HT1080 (cell line): ENCODE measurements around the gene JOSD1. TPM values are rescaled to one million over a fixed set of nuclear protein-coding genes. Genes with fewer than 3 reads are reported as not detected.

Experiments
- DNase-seq: peaks from one replicate; pipeline ENCODE4 v3.0.0-alpha.2; 2015; ENCODE audit warnings: low read depth
- total RNA-seq: library from RNA; depleted of rRNA; stranded (reverse); fragments of >200 nt; shearing (Covaris generic); gene quantifications from 2 replicates; pipeline ENCODE4 v1.2.3, GENCODE V29; 2014

The JOSD1 gene
- total RNA-seq, 1 experiment from 2014 or later, result 57.2 TPM

GRCh38 chr22:38733724-38734381 is 33.1 kb upstream of the JOSD1 start:
- no peak for DNase-seq

- DNase-seq, result no peak
Observed at GRCh38 chr22:38733329-38733723, 32.6 kb upstream of the JOSD1 start.

- no peak for DNase-seq
Observed at GRCh38 chr22:38732251-38732815, 31.6 kb upstream of the JOSD1 start.

GRCh38 chr22:38731703-38732161 is 31.0 kb upstream of the JOSD1 start:
- DNase-seq, result no peak

- DNase-seq, result no peak
Observed at GRCh38 chr22:38730411-38730871, 29.7 kb upstream of the JOSD1 start.

GRCh38 chr22:38729946-38730345 is 29.2 kb upstream of the JOSD1 start:
- DNase-seq, result no peak

GRCh38 chr22:38728871-38729796 is 28.4 kb upstream of the JOSD1 start:
- peak; percentile 28 for DNase-seq

GRCh38 chr22:38727530-38728451 is 27.0 kb upstream of the JOSD1 start:
- no peak for DNase-seq

GRCh38 chr22:38727123-38727522 is 26.4 kb upstream of the JOSD1 start:
- DNase-seq, result no peak

- no peak for DNase-seq
Observed at GRCh38 chr22:38725900-38726655, 25.3 kb upstream of the JOSD1 start.

GRCh38 chr22:38724926-38725571 is 24.3 kb upstream of the JOSD1 start:
- peak; percentile 41 for DNase-seq

- no peak for DNase-seq
Observed at GRCh38 chr22:38724176-38724575, 23.4 kb upstream of the JOSD1 start.

- DNase-seq, result no peak
Observed at GRCh38 chr22:38721551-38721950, 20.8 kb upstream of the JOSD1 start.

GRCh38 chr22:38720350-38720749 is 19.6 kb upstream of the JOSD1 start:
- DNase-seq, result no peak

- no peak for DNase-seq
Observed at GRCh38 chr22:38719196-38719595, 18.5 kb upstream of the JOSD1 start.

- DNase-seq, result peak; percentile 91
Observed at GRCh38 chr22:38718414-38718813, 17.7 kb upstream of the JOSD1 start.

- no peak for DNase-seq
Observed at GRCh38 chr22:38717244-38717643, 16.5 kb upstream of the JOSD1 start.

GRCh38 chr22:38716826-38717225 is 16.1 kb upstream of the JOSD1 start:
- DNase-seq, result no peak

GRCh38 chr22:38716271-38716670 is 15.5 kb upstream of the JOSD1 start:
- no peak for DNase-seq

GRCh38 chr22:38715852-38716251 is 15.1 kb upstream of the JOSD1 start:
- no peak for DNase-seq
